AG04449 (cell line): ENCODE measurements around the gene USP21.

ENCODE experiments used
- CTCF ChIA-PET: fragments of 350-600 bp; formaldehyde crosslinking; extraction: SDS; loops from one replicate; lab custom pipeline; 2021; ENCODE audit warnings: antibody characterized with exemption; lab: Yijun Ruan, JAX
- POLR2A ChIA-PET: fragments of 400-600, 350-600 bp; formaldehyde crosslinking; extraction: SDS; loops from one replicate; lab custom pipeline; 2020; ENCODE audit warnings: antibody characterized with exemption, inconsistent platforms; lab: Yijun Ruan, JAX
- DNase-seq: peaks from one replicate; pipeline ENCODE4 v3.0.0-alpha.2; 2010; ENCODE audit warnings: low read depth, low spot score
- H3K4me3 ChIP-seq: 2 replicates; pipeline ENCODE4 v1.5.1; 2011; ENCODE audit warnings: low read depth, mild to moderate bottlenecking, control low read depth, low read length
- CTCF ChIP-seq: IDR thresholded peaks from one replicate; pipeline ENCODE4 v1.5.1; 2011; ENCODE audit warnings: mild to moderate bottlenecking, moderate library complexity, low read length, control low read depth, inconsistent platforms; ENCODE audit not compliant: insufficient read depth; ENCODE audit errors: missing control alignments

The USP21 gene

GRCh38 chr1:161140755-161141400 is 18.4 kb upstream of the USP21 start:
- no peak overlapping the region for H3K4me3 ChIP-seq
- DNase-seq, result no peak
- ChIA-PET CTCF (interaction anchor here (0.8 to 12.2 kb wide), 11 partner anchors 8 to 306 kb away, joined by 3 to 147 read pairs (median 5); partner anchors contain the start of genes KLHDC9 and USF1), POLR2A (interaction anchor here (0.9 kb wide), 1 partner anchor 8 kb away, joined by 4 read pairs; no protein-coding TSS in a partner anchor)
- no peak for TF ChIP-seq CTCF

- DNase-seq, result no peak
- no peak overlapping the region for H3K4me3 ChIP-seq
- no peak for TF ChIP-seq CTCF
- POLR2A ChIA-PET, result no interaction called here
- CTCF ChIA-PET, result no interaction called here
These were observed 13.5 kb upstream of the USP21 start for GRCh38 chr1:161145832-161146231.

- no peak for DNase-seq
- ChIA-PET CTCF (interaction anchor here (0.5 to 2.7 kb wide), 4 partner anchors 13 to 21 kb away, joined by 3 to 15 read pairs (median 4); partner anchors contain the start of genes DEDD and PPOX), POLR2A (interaction anchor here (0.9 to 1.7 kb wide), 6 partner anchors 11 to 107 kb away, joined by 3 to 8 read pairs (median 3); partner anchors contain the start of genes DEDD, PPOX and USF1)
- peak overlapping the region; percentile 94 for H3K4me3 ChIP-seq
- TF ChIP-seq CTCF, result no peak
These were observed 6.1 kb upstream of the USP21 start for GRCh38 chr1:161153176-161153575.

- POLR2A ChIA-PET, result interaction anchor here (0.9 to 1.7 kb wide), 6 partner anchors 12 to 108 kb away, joined by 3 to 8 read pairs (median 3); partner anchors contain the start of genes DEDD, PPOX and USF1
- DNase-seq, result no peak
- no peak for TF ChIP-seq CTCF
- CTCF ChIA-PET, result interaction anchor here (0.5 to 2.7 kb wide), 4 partner anchors 12 to 21 kb away, joined by 3 to 15 read pairs (median 4); partner anchors contain the start of genes DEDD and PPOX
- peak within 1 kb of the TSS; percentile 94 for H3K4me3 ChIP-seq
These were observed 5.5 kb upstream of the USP21 start, which contains the start of gene UFC1 for GRCh38 chr1:161153682-161154337. Gene UFC1 (plus strand): TSS chr1:161153978. CDS start chr1:161153998, 20 bp downstream.

- H3K4me3 ChIP-seq, result no peak overlapping the region
- TF ChIP-seq CTCF, result no peak
- ChIA-PET POLR2A (interaction anchor here (1.4 kb wide), 1 partner anchor 8 kb away, joined by 4 read pairs; the partner anchor contains the start of gene PPOX), CTCF (interaction anchor here (0.7 to 2.9 kb wide), 5 partner anchors 8 to 117 kb away, joined by 3 to 17 read pairs (median 9); partner anchors contain the start of genes DEDD and PPOX)
- DNase-seq, result no peak
These were observed 1.4 kb upstream of the USP21 start for GRCh38 chr1:161157867-161158266.
